AG10803 (cell line): Measurements from ENCODE around the gene GPR162.

Source experiments
- DNase-seq: peaks from one replicate; pipeline ENCODE4 v3.0.0; 2010; ENCODE audit warnings: low read depth
- H3K4me3 ChIP-seq: 2 replicates; pipeline ENCODE4 v1.5.1; 2011; ENCODE audit warnings: mild to moderate bottlenecking, low read length, control low read depth
- TF ChIP-seq, protein P1 (sequence below): conservative IDR thresholded peaks from 2 replicates; pipeline ENCODE4 v1.5.1; 2011; ENCODE audit warnings: mild to moderate bottlenecking, low read length, control low read depth, inconsistent platforms

Gene GPR162

DNA sequence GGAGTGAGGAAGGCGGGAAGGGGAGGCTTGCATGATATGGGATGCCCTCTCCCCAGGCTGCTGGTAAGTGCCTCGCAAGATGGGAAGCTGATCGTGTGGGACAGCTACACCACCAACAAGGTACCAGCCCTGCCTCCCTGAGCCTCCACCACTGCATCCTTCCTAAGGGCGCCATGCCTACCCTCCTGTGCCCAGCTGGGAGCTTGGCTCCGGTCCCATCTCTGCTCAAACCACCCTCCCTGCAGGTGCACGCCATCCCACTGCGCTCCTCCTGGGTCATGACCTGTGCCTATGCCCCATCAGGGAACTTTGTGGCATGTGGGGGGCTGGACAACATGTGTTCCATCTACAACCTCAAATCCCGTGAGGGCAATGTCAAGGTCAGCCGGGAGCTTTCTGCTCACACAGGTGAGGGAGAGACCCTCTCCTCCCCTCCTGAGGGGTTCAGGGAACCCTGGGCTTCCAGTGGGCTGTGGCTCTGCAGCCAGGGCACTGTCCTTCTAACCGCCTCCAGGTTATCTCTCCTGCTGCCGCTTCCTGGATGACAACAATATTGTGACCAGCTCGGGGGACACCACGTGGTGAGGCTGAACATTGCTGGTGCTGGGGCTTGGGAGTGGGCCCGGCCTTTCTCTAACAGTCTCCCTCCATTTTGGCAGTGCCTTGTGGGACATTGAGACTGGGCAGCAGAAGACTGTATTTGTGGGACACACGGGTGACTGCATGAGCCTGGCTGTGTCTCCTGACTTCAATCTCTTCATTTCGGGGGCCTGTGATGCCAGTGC is 21.7 kb downstream of the GPR162 start:
- DNase-seq, result no peak
- no peak overlapping the region for H3K4me3 ChIP-seq
- TF ChIP-seq, protein P1, sequence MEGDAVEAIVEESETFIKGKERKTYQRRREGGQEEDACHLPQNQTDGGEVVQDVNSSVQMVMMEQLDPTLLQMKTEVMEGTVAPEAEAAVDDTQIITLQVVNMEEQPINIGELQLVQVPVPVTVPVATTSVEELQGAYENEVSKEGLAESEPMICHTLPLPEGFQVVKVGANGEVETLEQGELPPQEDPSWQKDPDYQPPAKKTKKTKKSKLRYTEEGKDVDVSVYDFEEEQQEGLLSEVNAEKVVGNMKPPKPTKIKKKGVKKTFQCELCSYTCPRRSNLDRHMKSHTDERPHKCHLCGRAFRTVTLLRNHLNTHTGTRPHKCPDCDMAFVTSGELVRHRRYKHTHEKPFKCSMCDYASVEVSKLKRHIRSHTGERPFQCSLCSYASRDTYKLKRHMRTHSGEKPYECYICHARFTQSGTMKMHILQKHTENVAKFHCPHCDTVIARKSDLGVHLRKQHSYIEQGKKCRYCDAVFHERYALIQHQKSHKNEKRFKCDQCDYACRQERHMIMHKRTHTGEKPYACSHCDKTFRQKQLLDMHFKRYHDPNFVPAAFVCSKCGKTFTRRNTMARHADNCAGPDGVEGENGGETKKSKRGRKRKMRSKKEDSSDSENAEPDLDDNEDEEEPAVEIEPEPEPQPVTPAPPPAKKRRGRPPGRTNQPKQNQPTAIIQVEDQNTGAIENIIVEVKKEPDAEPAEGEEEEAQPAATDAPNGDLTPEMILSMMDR, result no peak

DNA sequence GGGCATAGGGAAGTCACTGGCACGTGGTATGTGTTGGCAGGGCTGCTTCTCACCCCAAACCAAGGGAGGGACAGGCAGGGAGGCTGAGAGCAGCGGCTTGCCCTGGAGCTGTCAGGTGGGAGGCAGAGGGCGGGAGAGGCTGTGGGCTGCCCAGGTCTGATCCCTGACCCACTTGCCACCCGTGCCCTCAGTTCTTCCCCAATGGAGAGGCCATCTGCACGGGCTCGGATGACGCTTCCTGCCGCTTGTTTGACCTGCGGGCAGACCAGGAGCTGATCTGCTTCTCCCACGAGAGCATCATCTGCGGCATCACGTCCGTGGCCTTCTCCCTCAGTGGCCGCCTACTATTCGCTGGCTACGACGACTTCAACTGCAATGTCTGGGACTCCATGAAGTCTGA is 23.8 kb downstream of the GPR162 start:
- TF ChIP-seq, protein P1, result no peak
- no peak for DNase-seq
- no peak overlapping the region for H3K4me3 ChIP-seq

DNA sequence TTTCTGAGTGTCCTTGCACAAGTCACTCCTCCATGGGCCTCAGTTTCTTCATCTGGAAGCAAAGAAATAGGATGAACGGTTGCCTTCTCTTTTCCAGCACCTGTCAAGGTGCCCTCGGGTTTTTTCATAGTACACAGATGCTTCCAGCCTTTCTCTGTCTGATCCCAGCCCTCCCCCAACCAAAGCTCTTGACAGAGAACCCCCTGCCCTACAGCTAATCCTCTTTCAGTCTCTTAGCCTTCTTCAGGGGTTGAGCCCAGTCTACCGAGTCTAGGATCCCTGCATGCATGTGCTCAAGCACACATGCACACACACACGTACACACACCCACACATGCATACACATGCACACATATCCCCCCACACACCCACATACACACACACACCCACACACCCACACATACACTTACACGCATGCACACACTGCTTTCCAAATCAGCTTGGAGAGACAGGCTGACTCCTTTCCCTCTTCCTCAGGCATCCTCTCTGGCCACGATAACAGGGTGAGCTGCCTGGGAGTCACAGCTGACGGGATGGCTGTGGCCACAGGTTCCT is 24.8 kb downstream of the GPR162 start:
- H3K4me3 ChIP-seq, result no peak overlapping the region
- DNase-seq, result no peak
- TF ChIP-seq, protein P1, result no peak

DNA sequence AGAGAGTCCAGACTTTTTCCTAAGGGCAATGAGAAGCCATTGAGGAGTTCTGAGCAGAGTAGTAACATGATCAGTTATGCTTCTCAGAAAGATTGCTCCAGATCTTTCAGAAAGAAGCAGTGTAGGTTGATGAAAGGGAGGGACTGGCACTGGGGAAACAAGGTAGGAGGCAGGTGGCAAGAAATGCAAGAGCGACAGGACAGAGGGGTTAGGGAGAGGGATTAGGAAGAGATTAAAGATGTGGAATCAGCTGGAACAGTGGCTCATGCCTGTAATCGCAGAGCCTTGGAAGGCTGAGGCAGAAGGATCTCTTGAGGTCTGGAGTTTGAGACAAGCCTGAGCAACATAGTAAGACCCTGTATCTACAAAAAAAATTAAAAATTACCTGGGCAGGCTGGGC is 26.1 kb downstream of the GPR162 start:
- TF ChIP-seq, protein P1, result no peak
- H3K4me3 ChIP-seq, result no peak overlapping the region
- DNase-seq, result no peak

DNA sequence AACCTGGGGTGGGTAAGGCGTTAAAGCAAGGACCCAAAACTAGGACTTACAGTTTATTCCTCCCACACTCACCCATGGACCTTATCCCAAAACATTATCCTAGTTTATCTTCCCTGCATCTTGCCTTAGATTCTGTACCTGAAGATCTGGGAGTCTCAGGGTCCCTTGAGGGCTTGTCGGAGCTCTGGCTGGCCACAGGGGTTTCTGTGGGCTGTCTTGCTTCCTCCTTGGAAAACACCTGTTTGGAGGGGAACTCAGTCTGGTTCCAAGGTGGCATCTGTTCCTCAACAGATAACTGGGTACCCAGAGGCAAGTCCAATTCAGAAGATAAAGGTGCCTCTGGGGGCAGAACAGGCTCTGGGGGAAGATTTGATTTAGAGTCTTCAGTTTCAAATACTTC is 27.8 kb downstream of the GPR162 start:
- TF ChIP-seq, protein P1, result no peak
- no peak for DNase-seq
- no peak overlapping the region for H3K4me3 ChIP-seq

DNA sequence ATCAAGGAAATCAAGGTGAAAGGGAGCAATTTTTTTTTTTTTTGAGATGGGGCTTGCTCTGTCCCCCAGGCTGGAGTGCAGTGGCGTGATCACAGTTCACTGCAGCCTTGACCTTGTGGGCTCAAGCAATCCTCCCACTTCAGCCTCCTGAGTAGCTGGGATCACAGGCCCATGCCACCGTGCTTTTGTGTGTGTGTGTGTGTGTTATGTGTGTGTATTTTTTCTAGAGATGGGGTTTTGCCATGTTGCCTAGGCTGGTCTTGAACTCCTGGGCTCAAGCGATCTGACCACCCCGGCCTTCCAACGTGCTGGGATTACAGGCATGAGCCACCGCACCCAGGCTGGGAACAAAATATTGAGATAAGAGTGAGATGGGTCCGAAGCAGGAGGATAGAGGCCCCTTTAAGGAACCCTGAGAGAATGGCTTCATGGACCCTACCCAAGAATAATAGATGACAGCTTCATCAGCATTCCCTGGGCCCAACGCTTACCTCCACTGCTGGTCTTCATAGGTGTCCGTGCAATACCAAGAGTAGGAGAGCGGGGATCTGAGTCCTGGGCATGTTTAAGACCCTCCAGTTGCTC is 28.4 kb downstream of the GPR162 start:
- no peak for DNase-seq
- TF ChIP-seq, protein P1, result no peak
- peak overlapping the region; percentile 51 for H3K4me3 ChIP-seq

DNA sequence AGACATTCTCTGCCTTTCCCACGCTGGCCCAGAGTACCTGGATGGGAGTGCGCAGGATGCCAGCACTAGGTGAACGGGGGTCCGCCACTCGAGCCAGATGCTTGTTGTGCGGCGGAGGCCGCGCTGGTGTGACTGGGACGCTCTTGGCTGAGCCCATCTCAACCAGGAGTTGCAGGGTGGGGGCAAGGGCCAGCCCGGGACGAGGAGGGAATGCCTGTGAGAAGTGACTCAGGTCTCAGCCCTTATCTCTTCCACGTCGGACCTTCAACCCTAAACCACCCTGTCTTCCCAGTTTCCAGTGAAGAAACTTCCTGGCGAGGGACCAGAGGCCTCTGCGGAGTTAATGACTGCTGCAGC is 29.2 kb downstream of the GPR162 start:
- TF ChIP-seq, protein P1, result no peak
- H3K4me3 ChIP-seq, result peak overlapping the region; percentile 51
- DNase-seq, result no peak
